Epithelial cell of esophagus (primary cell): Measurements from ENCODE around the gene POTEE.
"Not testable (repeated sequence)": the region's sequence is repeated elsewhere in the genome, so short reads cannot be mapped to it uniquely, and the experiment has no call there.

Experiments used
- DNase-seq: peaks from one replicate; pipeline ENCODE4 v3.0.0; 2010; ENCODE audit warnings: low read depth
- H3K4me3 ChIP-seq: 2 replicates; pipeline ENCODE4 v1.5.1; 2011; ENCODE audit warnings: mild to moderate bottlenecking, low read length, control low read depth
- CTCF ChIP-seq: IDR thresholded peaks from 2 replicates; pipeline ENCODE4 v1.5.1; 2011; ENCODE audit warnings: low read depth, mild to moderate bottlenecking, low read length, control low read depth, inconsistent platforms; ENCODE audit not compliant: insufficient read depth; ENCODE audit errors: missing control alignments

Gene POTEE

DNA sequence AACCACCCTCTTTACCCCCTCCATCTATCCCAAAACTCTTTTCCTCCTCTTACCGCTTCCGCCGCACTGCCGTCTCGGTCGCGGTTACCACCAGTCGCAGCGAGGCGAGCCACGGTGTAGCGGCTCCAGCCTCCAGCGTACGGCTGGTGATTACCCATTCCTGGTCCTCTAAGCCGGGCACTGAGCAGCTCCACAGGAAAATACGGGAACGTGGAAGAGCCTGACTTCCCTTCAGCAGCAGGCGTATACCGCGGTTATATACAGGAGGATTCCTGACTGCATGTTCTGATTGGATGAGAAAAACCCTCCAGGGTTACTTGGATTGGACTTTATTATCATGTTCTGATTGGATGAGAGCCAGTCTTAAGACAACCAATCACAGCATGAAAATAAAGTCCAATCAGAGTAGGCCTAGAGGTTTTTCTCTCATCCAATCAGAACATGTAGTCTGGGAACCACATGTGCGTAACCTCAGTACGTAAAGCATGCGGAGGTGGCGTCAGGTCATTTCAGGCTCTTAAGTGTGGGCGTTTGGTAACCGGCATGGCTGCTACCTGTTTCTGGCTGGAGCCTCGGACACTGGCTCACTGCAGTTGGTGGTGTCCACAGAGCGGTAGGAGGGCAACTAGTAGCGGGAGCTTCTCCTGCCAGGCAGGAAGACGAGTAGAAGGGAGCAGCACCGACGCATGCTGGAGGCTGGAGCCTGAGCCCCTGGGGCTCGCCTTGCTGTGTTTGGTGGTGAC lies at the start of gene POTEE:
TSS of gene POTEE (plus strand) at position 507 of the 743 bp plus-strand sequence. CDS start 8,867 bp downstream, outside the sequence.
- H3K4me3 ChIP-seq, DNase-seq: not testable (repeated sequence)

- not testable (repeated sequence) for DNase-seq, H3K4me3 ChIP-seq
Observed at GRCh38 chr2:131165562-131165961, 43.8 kb upstream of the POTEE start.

- no peak overlapping the region for H3K4me3 ChIP-seq
- TF ChIP-seq CTCF, result no peak
- DNase-seq, result no peak
Observed at GRCh38 chr2:131168538-131168937, 40.8 kb upstream of the POTEE start.

GRCh38 chr2:131178050-131178449 lies 31.3 kb upstream of the POTEE start:
- H3K4me3 ChIP-seq, DNase-seq: not testable (repeated sequence)

DNA sequence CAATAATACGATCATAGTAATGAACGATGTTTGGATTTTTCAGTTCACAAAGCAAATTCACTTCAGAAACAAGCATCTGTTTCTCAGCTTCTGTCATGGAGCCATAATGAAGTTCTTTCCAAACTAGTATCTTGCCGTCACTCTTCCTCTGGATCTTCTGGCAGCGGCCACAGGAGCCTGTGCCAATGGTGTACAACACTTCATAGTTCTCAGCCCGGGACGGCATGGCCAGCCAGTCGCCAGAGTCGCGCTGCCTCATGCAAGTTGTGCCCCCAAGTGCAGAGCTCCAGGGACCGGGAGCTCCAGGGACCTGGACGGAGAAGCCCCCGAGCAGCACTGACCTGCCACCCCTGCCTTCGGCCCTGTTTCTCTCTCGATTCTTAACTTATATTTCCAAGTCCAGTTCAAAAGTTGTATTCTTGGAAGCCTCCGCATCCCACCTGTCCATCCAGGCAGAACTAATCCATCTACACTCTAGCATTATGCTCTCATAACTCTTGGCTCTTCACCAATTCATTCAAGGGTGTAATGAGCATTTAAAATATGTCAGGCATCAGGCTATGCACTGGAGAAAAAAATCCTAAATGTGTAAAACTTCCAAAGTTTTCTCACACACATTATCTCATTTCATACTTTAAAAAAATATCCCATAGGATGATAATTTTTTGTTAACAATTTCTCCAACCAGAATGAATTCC lies 30.5 kb upstream of the POTEE start:
- not testable (repeated sequence) for DNase-seq, H3K4me3 ChIP-seq

DNA sequence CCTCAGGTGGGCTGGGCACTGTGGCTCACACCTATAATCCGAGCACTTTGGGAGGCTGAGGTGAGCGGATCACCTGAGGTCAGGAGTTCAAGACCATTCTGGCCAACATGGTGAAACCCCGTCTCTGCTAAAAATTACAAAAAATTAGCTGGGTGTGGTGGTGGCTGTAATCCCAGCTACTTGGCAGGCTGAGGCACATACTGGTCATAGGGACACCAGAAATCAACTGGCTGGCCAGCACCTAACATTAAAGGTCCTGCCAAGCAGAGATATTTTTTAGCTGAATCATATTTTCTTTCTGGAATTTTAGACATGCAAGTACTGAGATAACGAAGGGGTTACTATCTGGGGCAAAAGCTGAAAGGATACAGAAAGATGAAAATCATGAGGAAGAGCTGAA lies 27.9 kb upstream of the POTEE start:
- not testable (repeated sequence) for H3K4me3 ChIP-seq, DNase-seq

DNA sequence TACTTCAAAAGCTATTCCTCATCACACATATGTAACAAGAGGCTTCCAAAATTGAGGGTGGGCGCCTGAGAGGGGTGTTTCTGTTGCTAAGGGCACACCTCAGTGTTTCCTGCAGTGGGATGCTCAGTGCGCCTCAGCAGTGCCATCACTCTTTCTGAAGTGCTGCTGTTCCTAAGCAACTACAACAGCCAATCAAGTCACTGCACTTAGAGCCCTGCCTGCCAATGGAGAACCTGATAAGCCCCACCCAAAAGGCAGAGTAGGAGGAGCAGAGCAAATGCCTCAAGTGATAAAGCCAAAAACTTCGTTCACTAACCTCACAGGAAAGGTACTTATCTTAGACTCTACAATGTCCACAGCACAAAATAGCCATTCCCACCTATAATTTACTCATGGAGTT lies 15.9 kb upstream of the POTEE start:
- DNase-seq, H3K4me3 ChIP-seq: not testable (repeated sequence)

DNA sequence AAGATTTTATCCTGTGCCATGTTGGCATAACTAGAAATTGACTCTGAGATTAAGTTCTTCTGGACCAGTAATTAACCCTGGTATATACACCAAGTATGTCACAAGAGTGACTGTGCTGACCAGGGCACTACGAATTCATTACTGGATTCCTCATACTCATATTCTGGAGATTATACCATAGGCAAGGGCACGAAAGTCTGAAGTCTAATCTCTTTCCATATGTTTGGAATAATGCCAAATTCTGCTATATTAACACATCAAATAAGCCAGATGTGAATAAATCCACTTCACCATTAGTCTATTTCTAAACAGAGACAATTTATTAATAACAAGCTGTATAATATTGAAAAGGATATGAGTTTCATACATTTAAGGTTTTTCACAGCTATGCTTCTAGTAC lies 13.2 kb upstream of the POTEE start:
- H3K4me3 ChIP-seq, DNase-seq: not testable (repeated sequence)

- H3K4me3 ChIP-seq, result no peak overlapping the region
- TF ChIP-seq CTCF, result no peak
- DNase-seq, result no peak
Observed at GRCh38 chr2:131201098-131201497, 8.2 kb upstream of the POTEE start.

GRCh38 chr2:131207839-131208238 lies 1.5 kb upstream of the POTEE start:
- DNase-seq, H3K4me3 ChIP-seq: not testable (repeated sequence)

DNA sequence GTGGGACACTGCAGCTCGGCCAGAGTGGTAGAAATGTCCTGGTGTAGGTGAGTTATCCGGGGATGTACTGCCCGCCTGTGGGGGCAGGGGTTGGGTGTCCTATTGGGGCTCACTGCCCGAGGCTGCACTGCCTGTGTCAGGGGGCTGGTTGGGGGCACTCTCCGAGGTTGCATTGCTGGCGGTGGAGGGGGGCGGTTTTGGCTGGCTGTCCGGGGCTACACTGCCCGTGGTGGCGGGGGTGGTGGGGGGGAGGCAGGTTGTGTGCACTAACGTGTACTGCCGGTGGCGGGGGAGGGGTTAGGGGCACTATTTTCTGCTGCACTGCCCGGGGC lies 403 bp downstream of the POTEE start:
- H3K4me3 ChIP-seq, DNase-seq: not testable (repeated sequence)

DNA sequence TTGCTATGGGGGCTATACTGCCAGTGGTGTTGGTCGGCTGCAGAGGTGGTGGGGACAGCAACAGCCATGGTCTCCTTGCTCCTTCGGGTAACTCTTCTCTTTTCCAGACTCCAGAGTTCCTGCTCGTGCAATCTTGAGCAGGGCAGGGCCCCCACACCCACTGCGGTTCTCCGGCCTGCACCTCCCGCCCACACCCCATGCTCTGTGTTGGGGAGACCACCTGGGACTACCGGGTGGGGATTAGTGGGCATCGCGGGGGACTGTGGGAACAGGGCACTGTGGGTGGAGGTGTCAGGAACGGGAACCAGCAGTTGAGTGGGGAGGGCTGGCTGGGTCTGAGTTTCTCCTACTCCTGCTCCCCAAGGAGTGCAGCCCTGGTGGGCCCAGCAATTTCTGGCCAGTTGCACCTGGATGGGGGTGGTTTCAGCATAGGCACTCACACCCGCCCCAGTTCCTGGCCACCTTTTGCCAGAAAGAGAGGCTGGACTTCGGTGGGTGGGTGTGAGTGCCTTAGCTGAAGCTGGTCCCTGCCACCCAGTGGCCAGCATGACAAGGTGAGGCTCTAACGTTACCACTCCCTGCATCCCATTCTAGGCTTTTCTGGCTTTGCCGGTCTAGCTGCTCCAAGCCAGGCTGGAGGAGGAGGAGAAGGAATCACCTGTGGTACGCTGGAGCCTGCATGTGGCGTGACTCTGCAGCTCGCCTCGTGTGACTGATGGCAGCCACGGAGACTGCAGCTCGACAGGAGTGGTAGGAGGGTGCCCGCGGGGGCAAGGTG lies 1.3 kb downstream of the POTEE start:
- not testable (repeated sequence) for DNase-seq, H3K4me3 ChIP-seq

DNA sequence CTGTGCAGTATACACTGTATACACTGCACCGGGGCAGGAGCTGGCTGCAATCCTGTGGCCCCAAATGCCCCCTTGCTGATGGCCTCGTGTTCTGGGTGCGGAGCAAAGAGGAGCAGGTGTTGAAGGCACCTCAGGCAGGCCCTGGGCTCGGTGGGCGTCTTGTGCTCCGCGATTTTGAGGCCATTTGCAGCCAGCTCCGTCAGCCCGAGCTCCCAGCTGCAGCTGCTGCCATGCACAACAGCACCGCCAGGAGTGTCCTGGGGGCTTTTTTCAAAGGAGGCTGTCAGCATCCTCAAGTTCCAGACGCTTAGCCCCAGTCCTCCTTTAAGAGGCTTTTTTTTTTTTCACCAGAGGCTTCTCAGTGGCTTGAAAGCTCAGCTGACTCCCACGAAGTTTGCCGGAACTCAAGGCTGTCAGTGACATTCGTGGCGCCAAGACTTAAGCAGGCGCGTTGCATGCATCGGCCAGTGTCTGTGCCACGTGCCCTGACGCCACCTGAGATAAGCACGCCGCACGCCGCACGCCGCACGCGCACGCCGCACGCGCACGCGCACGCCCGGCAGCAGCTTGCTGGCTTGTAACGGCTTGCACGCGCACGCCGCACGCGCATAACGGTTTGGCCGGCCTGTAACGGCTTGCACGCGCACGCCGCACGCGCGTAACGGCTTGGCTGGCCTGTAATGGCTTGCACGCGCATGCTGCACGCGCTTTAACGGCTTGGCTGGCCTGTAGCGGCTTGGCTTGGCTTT lies 8.1 kb downstream of the POTEE start:
- not testable (repeated sequence) for H3K4me3 ChIP-seq, DNase-seq

DNA sequence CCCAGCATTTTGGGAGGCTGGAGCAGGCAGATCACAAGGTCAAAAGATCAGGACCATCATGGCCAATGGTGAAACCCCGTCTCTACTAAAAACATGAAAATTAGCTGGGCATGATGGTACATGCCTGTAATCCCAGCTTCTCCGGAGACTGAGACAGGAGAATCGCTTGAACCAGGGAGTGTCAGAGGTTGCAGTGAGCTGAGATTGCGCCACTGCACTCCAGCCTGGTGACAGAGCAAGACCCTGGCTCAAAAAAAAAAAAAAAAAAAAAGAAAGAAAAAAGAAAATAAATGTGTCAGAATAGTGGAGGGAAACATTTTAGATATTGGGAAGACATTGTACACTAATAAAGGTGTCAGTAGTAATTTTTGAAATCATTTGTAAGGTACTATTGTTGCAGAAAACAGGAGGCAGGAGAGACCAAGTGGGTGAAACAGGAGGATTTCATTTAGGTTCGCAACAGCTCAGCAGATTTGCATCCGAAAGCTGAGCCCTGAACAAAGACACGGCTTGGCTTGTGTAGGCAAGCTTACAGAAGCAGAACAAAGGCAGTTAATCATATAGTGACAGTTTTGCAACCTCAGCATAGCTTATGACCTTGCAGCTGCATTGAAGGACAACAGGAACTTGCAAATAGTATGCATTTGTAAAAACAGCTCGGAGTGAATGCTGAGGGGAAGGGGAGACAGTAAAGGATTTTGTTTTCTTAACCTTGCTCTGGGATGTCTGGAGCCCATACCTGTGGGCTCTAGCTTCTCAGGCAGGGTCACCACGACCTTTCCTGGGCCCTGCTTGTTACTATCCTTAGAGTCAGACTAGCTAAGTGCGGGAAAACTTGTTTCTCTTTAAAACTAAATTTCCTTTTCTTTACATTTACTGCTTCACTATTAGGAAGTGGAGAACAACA lies 26.5 kb downstream of the POTEE start:
- not testable (repeated sequence) for H3K4me3 ChIP-seq
- DNase-seq, result peak; percentile 44
